HuH-7.5 (cell line): ENCODE data around the gene LILRB2.
"Not testable (repeated sequence)": the region's sequence is repeated elsewhere in the genome, so short reads cannot be mapped to it uniquely, and the experiment has no call there.

Experiments
- DNase-seq: peaks from one replicate; pipeline ENCODE4 v3.0.0; 2011; ENCODE audit warnings: low spot score

LILRB2 gene

GRCh38 chr19:54281007-54281728 lies at the start of gene LILRB2:
Gene LILRB2 (minus strand): TSS chr19:54281110. CDS start chr19:54280496, 614 bp downstream.
- no peak for DNase-seq

GRCh38 chr19:54329476-54330165 lies 48.7 kb upstream of the LILRB2 start:
- no peak for DNase-seq

- DNase-seq: not testable (repeated sequence)
Measured at GRCh38 chr19:54328781-54329180, 47.9 kb upstream of the LILRB2 start.

- no peak for DNase-seq
Measured at GRCh38 chr19:54325631-54326030, 44.7 kb upstream of the LILRB2 start.

GRCh38 chr19:54325194-54325621 lies 44.3 kb upstream of the LILRB2 start:
- peak; percentile 51 for DNase-seq

- DNase-seq: no peak
Measured at GRCh38 chr19:54324071-54324470, 43.2 kb upstream of the LILRB2 start.

GRCh38 chr19:54322934-54323333 lies 42.0 kb upstream of the LILRB2 start:
- not testable (repeated sequence) for DNase-seq

GRCh38 chr19:54322295-54322694 lies 41.4 kb upstream of the LILRB2 start:
- DNase-seq: not testable (repeated sequence)

- no peak for DNase-seq
Measured at GRCh38 chr19:54319892-54320670, 39.2 kb upstream of the LILRB2 start.

- no peak for DNase-seq
Measured at GRCh38 chr19:54319049-54319448, 38.1 kb upstream of the LILRB2 start.

- no peak for DNase-seq
Measured at GRCh38 chr19:54317965-54318240, 37.0 kb upstream of the LILRB2 start.

GRCh38 chr19:54317108-54317964 lies 36.4 kb upstream of the LILRB2 start:
- DNase-seq: no peak

- DNase-seq: no peak
Measured at GRCh38 chr19:54316746-54317107, 35.8 kb upstream of the LILRB2 start.

- no peak for DNase-seq
Measured at GRCh38 chr19:54315956-54316355, 35.0 kb upstream of the LILRB2 start.

GRCh38 chr19:54312436-54313377 lies 31.8 kb upstream of the LILRB2 start, which contains the start of gene LILRA5:
Gene LILRA5 (minus strand): TSS chr19:54313166. CDS start chr19:54313019, 147 bp downstream.
- no peak for DNase-seq

- DNase-seq: no peak
Measured at GRCh38 chr19:54312011-54312410, 31.1 kb upstream of the LILRB2 start.

- DNase-seq: no peak
Measured at GRCh38 chr19:54311486-54311885, 30.6 kb upstream of the LILRB2 start.

GRCh38 chr19:54310543-54310942 lies 29.6 kb upstream of the LILRB2 start:
- DNase-seq: no peak

GRCh38 chr19:54309811-54310210 lies 28.9 kb upstream of the LILRB2 start:
- no peak for DNase-seq

- DNase-seq: no peak
Measured at GRCh38 chr19:54307389-54308020, 26.6 kb upstream of the LILRB2 start.
